IMR-90 (cell line): ENCODE measurements around the gene TRMT2A. TPM values are rescaled to one million over a fixed set of nuclear protein-coding genes. Genes with fewer than 3 reads are reported as not detected.

Experiments
- ATAC-seq: fragments of 200-7000 bp; cut with Tn5 transposase; 2 replicates; pipeline ENCODE4 v1.9.1; 2020; ENCODE audit warnings: low read depth, mild to moderate bottlenecking, moderate library complexity
- BruUV-seq: library from RNA; stranded (reverse); fragments of 400-500 nt; replicated peaks from 2 replicates; lab custom pipeline; 2021; lab: Mats Ljungman, UMichigan
- CTCF ChIA-PET: fragments of 300-600 bp; formaldehyde crosslinking; extraction: SDS; loops from one replicate; lab custom pipeline; 2021; ENCODE audit warnings: antibody characterized with exemption; lab: Yijun Ruan, JAX
- POLR2A ChIA-PET: fragments of 300-600 bp; sonication (Branson Sonifier 250); formaldehyde crosslinking; loops from one replicate; lab custom pipeline; 2022; ENCODE audit warnings: antibody characterized with exemption; ENCODE audit not compliant: unreplicated experiment; lab: Charles Lee
- DNase-seq: peaks from one replicate; pipeline ENCODE4 v3.0.0; 2013
- H2AFZ ChIP-seq: replicated peaks from 2 replicates; pipeline ENCODE3; 2013; ENCODE audit warnings: low read length, mild to moderate bottlenecking; ENCODE audit not compliant: poor library complexity
- H2AK5ac ChIP-seq: 2 replicates; pipeline ENCODE4 v1.6.1; 2013; ENCODE audit warnings: low read depth, low read length, inconsistent platforms
- H2AK9ac ChIP-seq: replicated peaks from 2 replicates; pipeline ENCODE3; 2013; ENCODE audit warnings: mild to moderate bottlenecking, low read depth, low read length, moderate library complexity; ENCODE audit not compliant: poor library complexity
- H2BK120ac ChIP-seq: 2 replicates; pipeline ENCODE4 v1.6.1; 2013; ENCODE audit warnings: low read depth, low read length, inconsistent platforms
- H2BK15ac ChIP-seq: 3 replicates; pipeline ENCODE4 v1.6.1; 2013; ENCODE audit warnings: low read depth, low read length, inconsistent platforms
- H2BK20ac ChIP-seq: 2 replicates; pipeline ENCODE4 v1.6.1; 2013; ENCODE audit warnings: low read depth, mild to moderate bottlenecking, inconsistent platforms, low read length, moderate library complexity
- H2BK5ac ChIP-seq: 2 replicates; pipeline ENCODE4 v1.6.1; 2013; ENCODE audit warnings: mild to moderate bottlenecking, low read depth, low read length, inconsistent platforms; ENCODE audit not compliant: poor library complexity, severe bottlenecking
- H3K14ac ChIP-seq: replicated peaks from 2 replicates; pipeline ENCODE4 v1.6.1; 2013; ENCODE audit warnings: low read depth, low read length, inconsistent platforms
- H3K18ac ChIP-seq: 2 replicates; pipeline ENCODE4 v1.6.1; 2013; ENCODE audit warnings: low read depth, low read length, control low read depth
- H3K23ac ChIP-seq: 2 replicates; pipeline ENCODE4 v1.6.1; 2013; ENCODE audit warnings: low read depth, low read length, inconsistent platforms
- H3K27ac ChIP-seq: 2 replicates; pipeline ENCODE4 v1.5.1; 2013; ENCODE audit warnings: mild to moderate bottlenecking, control low read depth, low read length; ENCODE audit not compliant: insufficient read depth
- H3K27me3 ChIP-seq: 2 replicates; pipeline ENCODE4 v1.6.1; 2013; ENCODE audit warnings: low read length; ENCODE audit not compliant: control insufficient read depth, insufficient read depth
- H3K36me3 ChIP-seq: 2 replicates; pipeline ENCODE4 v1.6.1; 2013; ENCODE audit warnings: low read length, mixed read lengths; ENCODE audit not compliant: control insufficient read depth, insufficient read depth
- H3K4ac ChIP-seq: 2 replicates; pipeline ENCODE4 v1.6.1; 2013; ENCODE audit warnings: low read depth, low read length, inconsistent platforms
- H3K4me1 ChIP-seq: 2 replicates; pipeline ENCODE4 v1.6.1; 2013; ENCODE audit warnings: low read length, mixed read lengths; ENCODE audit not compliant: control insufficient read depth, insufficient read depth
- H3K4me2 ChIP-seq: 2 replicates; pipeline ENCODE4 v1.6.1; 2013; ENCODE audit warnings: low read depth, mild to moderate bottlenecking, control low read depth, low read length, moderate library complexity
- H3K4me3 ChIP-seq: 2 replicates; pipeline ENCODE4 v1.5.1; 2013; ENCODE audit warnings: low read depth, mild to moderate bottlenecking, control low read depth, low read length, moderate library complexity; ENCODE audit not compliant: insufficient read depth
- H3K56ac ChIP-seq: 2 replicates; pipeline ENCODE4 v1.6.1; 2013; ENCODE audit warnings: low read length, inconsistent platforms; ENCODE audit not compliant: insufficient read depth; ENCODE audit errors: extremely low read depth
- H3K79me1 ChIP-seq, 2 experiments: 2 replicates each; pipeline ENCODE4 v1.6.1; 2013; ENCODE audit warnings: low read length in 2 of 2, inconsistent platforms in 1 of 2, low read depth in 1 of 2
- H3K9ac ChIP-seq: 2 replicates; pipeline ENCODE4 v1.6.1; 2013; ENCODE audit warnings: low read depth, low read length, control low read depth
- H3K9me1 ChIP-seq: 2 replicates; pipeline ENCODE4 v1.6.1; 2013; ENCODE audit warnings: low read length, inconsistent platforms; ENCODE audit not compliant: insufficient read depth
- H3K9me3 ChIP-seq: 2 replicates; pipeline ENCODE4 v1.6.1; 2013; ENCODE audit warnings: low read length; ENCODE audit not compliant: control insufficient read depth, insufficient read depth
- H4K20me1 ChIP-seq: 2 replicates; pipeline ENCODE4 v1.6.1; 2013; ENCODE audit warnings: low read length, inconsistent platforms; ENCODE audit not compliant: insufficient read depth
- H4K5ac ChIP-seq: 2 replicates; pipeline ENCODE4 v1.6.1; 2013; ENCODE audit warnings: mild to moderate bottlenecking, low read depth, low read length, control low read depth
- H4K8ac ChIP-seq, 2 experiments: 2 replicates each; pipeline ENCODE4 v1.6.1; 2013; ENCODE audit warnings: low read depth in 2 of 2, low read length in 2 of 2, control low read depth in 1 of 2, inconsistent platforms in 1 of 2
- H4K91ac ChIP-seq: 2 replicates; pipeline ENCODE4 v1.6.1; 2013; ENCODE audit warnings: low read depth, low read length, inconsistent platforms; ENCODE audit not compliant: insufficient read depth
- BHLHE40 ChIP-seq: fragments of 150-350 bp; IDR thresholded peaks from 2 replicates; pipeline ENCODE4 v1.6.1; 2016; ENCODE audit warnings: mild to moderate bottlenecking, low read depth, low read length
- CEBPB ChIP-seq: IDR thresholded peaks from 2 replicates; pipeline ENCODE4 v1.6.1; 2012; ENCODE audit warnings: low read depth, low read length, improper control_type of control experiment
- CHD1 ChIP-seq: IDR thresholded peaks from 2 replicates; pipeline ENCODE4 v1.6.1; 2012; ENCODE audit warnings: low read depth, low read length, improper control_type of control experiment
- CTCF ChIP-seq: conservative IDR thresholded peaks from 2 replicates; pipeline ENCODE4 v1.5.1; 2012; ENCODE audit warnings: mild to moderate bottlenecking, low read depth, low read length, improper control_type of control experiment
- ELK1 ChIP-seq: fragments of 150-350 bp; IDR thresholded peaks from 2 replicates; pipeline ENCODE4 v1.6.1; 2016; ENCODE audit warnings: low read depth, mild to moderate bottlenecking, low read length, moderate library complexity, borderline replicate concordance
- FOS ChIP-seq: fragments of 150-350 bp; IDR thresholded peaks from 2 replicates; pipeline ENCODE4 v1.6.1; 2016; ENCODE audit warnings: low read depth, low read length
- MAFK ChIP-seq: IDR thresholded peaks from 2 replicates; pipeline ENCODE4 v1.6.1; 2012; ENCODE audit warnings: low read depth, low read length, improper control_type of control experiment
- MAZ ChIP-seq: IDR thresholded peaks from 2 replicates; pipeline ENCODE4 v1.6.1; 2012; ENCODE audit warnings: low read depth, mild to moderate bottlenecking, low read length, improper control_type of control experiment, moderate library complexity, borderline replicate concordance
- MXI1 ChIP-seq: IDR thresholded peaks from 2 replicates; pipeline ENCODE4 v1.6.1; 2012; ENCODE audit warnings: low read depth, mild to moderate bottlenecking, low read length, moderate library complexity, borderline replicate concordance
- NFE2L2 ChIP-seq: fragments of 150-350 bp; IDR thresholded peaks from 2 replicates; pipeline ENCODE4 v1.6.1; 2016; ENCODE audit warnings: low read depth, mild to moderate bottlenecking, low read length
- POLR2A ChIP-seq: IDR thresholded peaks from 2 replicates; pipeline ENCODE4 v1.6.1; 2012; ENCODE audit warnings: mild to moderate bottlenecking, low read depth, low read length
- RAD21 ChIP-seq: IDR thresholded peaks from 2 replicates; pipeline ENCODE4 v1.6.1; 2012; ENCODE audit warnings: low read length, improper control_type of control experiment
- RCOR1 ChIP-seq: IDR thresholded peaks from 2 replicates; pipeline ENCODE4 v1.6.1; 2012; ENCODE audit warnings: mild to moderate bottlenecking, low read length, improper control_type of control experiment; ENCODE audit not compliant: insufficient replicate concordance
- RFX5 ChIP-seq: IDR thresholded peaks from 2 replicates; pipeline ENCODE4 v1.8.0; 2012; ENCODE audit warnings: low read depth, mild to moderate bottlenecking, low read length, moderate library complexity
- SMC3 ChIP-seq: fragments of 150-350 bp; IDR thresholded peaks from 2 replicates; pipeline ENCODE4 v1.6.1; 2016; ENCODE audit warnings: low read depth, mild to moderate bottlenecking, antibody characterized with exemption, low read length, moderate library complexity
- USF2 ChIP-seq: fragments of 150-350 bp; IDR thresholded peaks from 2 replicates; pipeline ENCODE4 v1.6.1; 2017; ENCODE audit warnings: mild to moderate bottlenecking, antibody characterized with exemption, low read length, low read depth
- WGBS, 2 experiments: methylation state at CpG; one replicate each; pipeline versions ENCODE4 v1.1.5 to v1.1.7; 2013; ENCODE audit warnings: missing lambda C conversion rate in 2 of 2; ENCODE audit not compliant: insufficient read length in 1 of 2; ENCODE audit errors: extremely low coverage in 2 of 2; 5-methylcytosine and 5-hydroxymethylcytosine counted together
- dilution Hi-C: fragments of 300-500 bp; cut with HindIII; formaldehyde crosslinking; loops from one replicate; pipeline ENCODE4 v1.14.3; 2018; ENCODE audit warnings: low sequenced_read_pairs; ENCODE audit not compliant: unreplicated experiment
- in situ Hi-C: fragments of 300-500 bp; cut with MboI; formaldehyde crosslinking; loops from 3 replicates; pipeline ENCODE4 v1.14.3; 2019; ENCODE audit warnings: low sequenced_read_pairs, inconsistent platforms, mixed read lengths
- intact Hi-C: fragments of 100-400 bp; cut with micrococcal nuclease; formaldehyde crosslinking; loops from 2 replicates; pipeline ENCODE4 v1.10.0; 2022
- polyA plus RNA-seq, 3 experiments: library from polyadenylated mRNA; depleted of rRNA; stranded (reverse); fragments of >200 nt; gene quantifications; 2 replicates each; pipeline ENCODE4 v1.2.3, GENCODE V29; 2012; ENCODE audit warnings: low replicate concordance in 1 of 3
- total RNA-seq: library from RNA; depleted of rRNA; stranded (reverse); fragments of >200 nt; gene quantifications from 2 replicates; pipeline ENCODE4 v1.2.3, GENCODE V29; 2012

The TRMT2A gene
- total and polyA plus RNA-seq, 2 of the 4 experiments (the other 2 are of a cell fraction), result 22.0 to 39.1 TPM

GRCh38 chr22:20102203-20102780 is 14.7 kb downstream of the TRMT2A start:
- Histone ChIP-seq H3K56ac (no peak overlapping the region), H2AK5ac (no peak overlapping the region), H3K23ac (no peak overlapping the region), H2BK120ac (no peak overlapping the region), H3K4ac (no peak overlapping the region), H3K9me3 (no peaks in the 10 kb centered on the region), H3K4me2 (no peak overlapping the region), H3K4me3 (no peak overlapping the region), H2BK5ac (no peak overlapping the region), H3K36me3 (peaks cover 63% of the 10 kb centered on the region), H3K27ac (no peak overlapping the region), H3K9me1 (no peaks in the 10 kb centered on the region), H3K9ac (no peak overlapping the region), H3K4me1 (no peaks in the 10 kb centered on the region), H2AK9ac (peak overlapping the region; percentile 77), H3K79me1 (peaks cover 24 to 75% of the 10 kb centered on the region in 2 experiments), H3K14ac (no peak overlapping the region), H3K18ac (no peak overlapping the region), H2BK15ac (no peak overlapping the region), H2AFZ (no peak overlapping the region), H4K20me1 (peaks cover 37% of the 10 kb centered on the region), H4K5ac (no peak overlapping the region), H4K8ac (no peak overlapping the region), H2BK20ac (no peak overlapping the region), H4K91ac (no peak overlapping the region), H3K27me3 (no peaks in the 10 kb centered on the region)
- TF ChIP-seq SMC3 (no peak), ELK1 (no peak), CEBPB (no peak), FOS (no peak), MXI1 (no peak), CHD1 (no peak), BHLHE40 (no peak), RFX5 (no peak), RCOR1 (no peak), MAZ (no peak), CTCF (no peak), NFE2L2 (no peak), POLR2A (no peak), MAFK (no peak), USF2 (no peak), RAD21 (no peak)
- dilution Hi-C loops (no loop called here), intact Hi-C loops (no loop called here), in situ Hi-C loops (no loop called here)
- DNase-seq (no peak), ATAC-seq (no peak)
- WGBS, 2 experiments, result 91% methylated on average over 4 of the region's 12 CpGs; no CpG with 5 or more reads in 1 of the 2 experiments
- POLR2A ChIA-PET, result no interaction called here
- no TSS peak for BruUV-seq
- CTCF ChIA-PET, result no interaction called here
